NCI-H1092 (cell line): ENCODE measurements around the gene NDUFV2.
"Not testable (repeated sequence)": the region's sequence is repeated elsewhere in the genome, so short reads cannot be mapped to it uniquely, and the experiment has no call there.

Source experiments
- DNase-seq: peaks from one replicate; lab custom pipeline; 2025; lab: John Stamatoyannopoulos, UW

The NDUFV2 gene

DNA sequence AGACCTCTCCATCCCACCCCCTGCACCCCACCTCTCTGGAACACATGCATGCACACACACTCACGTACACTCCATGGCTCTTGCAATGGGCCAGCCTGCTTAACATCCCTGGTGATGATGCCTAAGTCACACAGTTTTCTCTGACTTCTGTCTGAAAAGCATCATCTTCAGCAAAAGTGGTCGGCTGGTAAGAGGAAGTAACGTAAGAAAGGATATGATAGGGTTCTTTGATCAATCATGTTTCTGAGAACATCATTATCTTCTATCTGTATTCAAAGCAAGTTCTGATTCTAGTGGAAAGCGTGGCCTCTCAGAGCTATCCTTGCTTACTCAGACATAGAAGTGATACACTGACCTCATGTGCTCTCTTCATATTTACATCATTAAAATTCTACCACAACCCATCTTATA lies 11.4 kb upstream of the NDUFV2 start:
- DNase-seq, result no peak

DNA sequence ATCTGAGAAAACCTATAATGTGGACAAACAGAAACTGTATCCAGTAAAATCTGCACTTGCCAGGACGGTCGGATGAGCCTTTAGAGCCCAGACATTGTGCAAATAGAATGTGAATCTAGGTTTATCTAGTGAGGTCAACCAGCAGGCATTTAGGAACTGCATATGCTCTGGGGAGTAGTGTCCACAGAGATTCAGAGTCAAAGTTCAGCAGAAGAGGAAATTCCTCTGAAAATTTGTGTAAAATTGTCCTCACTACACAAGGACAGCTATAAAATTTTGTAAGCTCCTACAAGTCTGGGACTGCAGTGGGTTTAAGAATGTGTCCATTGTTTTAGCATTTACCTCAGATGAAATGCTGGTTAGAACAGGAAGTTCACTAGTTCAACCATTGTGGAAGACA lies 9.8 kb upstream of the NDUFV2 start:
- no peak for DNase-seq

DNA sequence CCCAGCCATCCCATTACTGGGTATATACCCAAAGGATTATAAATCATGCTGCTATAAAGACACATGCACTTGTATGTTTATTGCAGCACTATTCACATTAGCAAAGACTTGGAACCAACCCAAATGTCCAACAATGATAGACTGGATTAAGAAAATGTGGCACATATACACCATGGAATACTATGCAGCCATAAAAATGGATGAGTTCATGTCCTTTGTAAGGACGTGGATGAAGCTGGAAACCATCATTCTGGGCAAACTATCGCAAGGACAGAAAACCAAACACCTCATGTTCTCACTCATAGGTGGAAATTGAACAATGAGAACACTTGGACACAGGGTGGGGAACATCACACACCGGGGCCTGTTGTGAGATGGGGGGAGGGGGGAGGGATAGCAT lies 9.4 kb upstream of the NDUFV2 start:
- not testable (repeated sequence) for DNase-seq

DNA sequence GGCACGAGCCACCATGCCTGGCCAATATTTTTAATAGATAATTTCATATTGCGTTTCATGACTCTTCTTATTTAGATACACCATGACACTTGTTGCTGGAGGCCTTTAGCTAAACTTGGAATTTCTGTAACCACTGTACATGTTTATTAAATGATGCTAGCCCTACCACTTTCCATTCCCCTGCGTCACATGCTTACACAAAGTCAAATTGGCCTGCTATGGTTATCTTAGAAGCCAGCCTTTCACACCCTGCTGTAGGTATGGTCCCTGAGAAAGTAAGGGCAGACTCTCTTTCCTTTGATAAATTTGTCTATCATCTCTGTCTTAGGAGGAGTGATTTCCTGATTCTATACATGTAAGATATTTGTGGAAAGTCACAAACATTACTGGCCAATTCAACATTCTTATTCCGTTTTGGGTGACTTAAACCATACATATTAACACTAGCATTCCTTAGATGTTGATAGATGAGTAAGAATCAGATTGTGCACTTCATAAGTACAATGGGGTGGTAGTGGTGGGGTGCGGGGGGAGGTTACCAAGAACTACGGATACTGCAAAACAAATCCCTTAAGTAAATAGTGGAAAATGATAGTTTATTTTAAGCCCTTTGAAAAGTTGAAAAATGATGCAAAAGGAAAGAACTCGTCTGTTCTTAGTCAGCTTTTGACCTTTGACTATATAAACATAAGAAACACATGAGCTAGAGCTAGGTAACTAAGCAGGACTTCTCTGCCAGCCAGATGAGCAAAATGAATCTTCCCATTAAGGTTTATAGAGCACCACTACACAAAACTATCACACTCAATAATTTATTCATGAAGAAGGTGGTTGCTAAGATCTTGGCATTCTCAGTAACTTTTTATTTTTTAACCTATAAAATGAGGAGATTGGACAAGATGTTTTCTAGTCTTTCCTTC lies 7.9 kb upstream of the NDUFV2 start:
- no peak for DNase-seq

DNA sequence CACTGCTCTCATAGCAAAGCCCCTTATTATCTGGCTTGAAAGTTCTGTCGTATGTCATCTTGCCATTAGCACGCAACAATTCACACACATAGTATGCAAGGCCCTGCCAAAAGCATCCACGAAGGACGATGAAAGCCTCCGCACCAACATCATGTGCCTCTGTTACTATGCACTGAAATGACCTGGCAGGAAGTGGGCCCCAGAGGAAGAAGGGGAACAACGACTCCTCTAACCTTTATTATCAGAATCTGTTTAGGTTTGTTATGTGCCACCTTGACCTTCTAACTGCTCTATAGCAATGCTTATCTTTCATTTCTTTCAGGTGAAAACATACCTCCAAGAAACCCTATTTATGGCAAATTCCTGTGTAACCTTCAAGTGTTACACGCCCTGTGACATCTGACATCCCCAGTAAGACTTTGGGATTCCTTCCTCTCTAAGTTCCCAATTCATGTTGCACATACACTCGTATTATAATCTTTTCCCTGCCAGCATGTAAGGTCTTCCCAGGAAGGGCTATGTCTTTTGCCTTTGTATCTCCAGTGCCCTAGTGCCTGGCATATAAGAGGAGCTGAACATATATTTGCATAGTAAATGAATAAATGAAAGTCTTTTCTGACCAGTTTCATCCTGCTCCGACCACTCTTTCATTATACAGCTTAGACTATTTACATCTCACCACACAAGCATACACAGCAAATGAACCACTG lies 7.0 kb upstream of the NDUFV2 start:
- no peak for DNase-seq

DNA sequence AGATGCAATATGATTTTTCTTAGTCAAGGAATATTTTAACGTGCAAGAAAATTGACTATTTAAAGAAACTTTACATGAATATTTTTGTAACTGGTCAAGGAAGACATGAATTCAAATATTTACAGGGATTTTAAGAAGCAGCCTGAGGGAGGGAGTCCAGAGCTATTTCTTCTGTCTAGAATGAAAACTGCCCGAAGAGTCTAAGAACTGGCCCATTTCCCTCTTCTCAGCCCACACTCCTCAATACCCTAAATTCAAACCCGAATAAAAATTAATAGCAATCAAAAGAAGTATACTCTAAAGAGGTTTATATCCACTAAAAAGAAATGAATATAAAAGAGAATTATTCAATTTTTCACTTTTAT lies 6.5 kb upstream of the NDUFV2 start:
- DNase-seq, result no peak

DNA sequence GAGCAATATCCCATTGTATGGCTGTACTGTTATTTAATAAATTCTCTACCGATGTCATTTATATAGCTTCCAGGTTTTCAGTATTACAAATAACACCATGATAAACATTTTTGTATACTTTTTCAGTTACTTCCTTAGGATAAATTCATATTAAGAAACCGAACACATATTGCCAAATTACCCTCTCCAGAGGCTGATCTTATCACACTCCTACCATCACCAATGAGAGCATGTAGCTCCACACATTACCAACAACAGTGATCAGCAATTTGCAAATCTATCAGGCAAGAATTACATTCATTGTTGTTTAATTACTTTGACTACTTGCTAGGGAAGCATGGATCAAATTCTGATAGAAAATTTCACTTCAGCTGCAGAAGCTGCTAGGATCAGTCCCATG lies 5.8 kb upstream of the NDUFV2 start:
- DNase-seq, result no peak

DNA sequence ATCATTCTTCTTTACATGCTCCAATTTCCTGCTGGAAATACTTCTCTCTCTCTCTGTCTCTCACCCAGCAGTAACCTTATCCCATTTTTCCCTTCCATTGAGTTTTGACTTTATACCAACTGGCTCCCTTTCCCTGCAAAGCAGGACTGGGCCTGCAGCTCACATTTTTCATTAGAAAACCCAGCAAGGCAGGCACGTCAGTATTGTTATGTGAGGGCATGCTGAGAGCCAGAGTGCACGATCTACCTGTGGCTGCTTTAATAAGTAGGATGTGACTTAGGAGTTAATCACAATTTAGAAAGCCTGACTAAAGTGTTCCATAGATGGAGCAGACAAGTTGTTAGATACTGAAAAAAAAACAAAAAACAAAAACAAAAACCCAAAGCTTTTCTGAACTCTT lies 5.2 kb upstream of the NDUFV2 start:
- no peak for DNase-seq

DNA sequence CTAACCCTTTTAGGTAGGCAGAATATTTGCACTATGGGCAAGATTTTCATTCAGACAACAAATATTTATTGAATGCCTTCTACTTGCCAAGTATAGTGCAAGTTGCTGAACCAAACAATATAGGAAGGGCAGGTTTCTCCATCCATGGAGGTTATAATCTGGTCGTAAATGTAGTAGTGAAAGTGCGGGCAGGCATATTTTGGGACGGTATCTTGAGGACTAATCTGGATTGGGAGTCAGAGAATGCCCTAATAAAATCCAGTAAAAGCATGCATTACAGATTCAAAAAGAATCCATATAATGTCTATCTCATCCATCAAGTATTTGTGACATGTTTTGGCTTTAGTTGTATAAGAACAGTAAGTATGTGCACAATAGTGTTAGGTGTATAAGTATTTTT lies 1.7 kb upstream of the NDUFV2 start:
- no peak for DNase-seq

DNA sequence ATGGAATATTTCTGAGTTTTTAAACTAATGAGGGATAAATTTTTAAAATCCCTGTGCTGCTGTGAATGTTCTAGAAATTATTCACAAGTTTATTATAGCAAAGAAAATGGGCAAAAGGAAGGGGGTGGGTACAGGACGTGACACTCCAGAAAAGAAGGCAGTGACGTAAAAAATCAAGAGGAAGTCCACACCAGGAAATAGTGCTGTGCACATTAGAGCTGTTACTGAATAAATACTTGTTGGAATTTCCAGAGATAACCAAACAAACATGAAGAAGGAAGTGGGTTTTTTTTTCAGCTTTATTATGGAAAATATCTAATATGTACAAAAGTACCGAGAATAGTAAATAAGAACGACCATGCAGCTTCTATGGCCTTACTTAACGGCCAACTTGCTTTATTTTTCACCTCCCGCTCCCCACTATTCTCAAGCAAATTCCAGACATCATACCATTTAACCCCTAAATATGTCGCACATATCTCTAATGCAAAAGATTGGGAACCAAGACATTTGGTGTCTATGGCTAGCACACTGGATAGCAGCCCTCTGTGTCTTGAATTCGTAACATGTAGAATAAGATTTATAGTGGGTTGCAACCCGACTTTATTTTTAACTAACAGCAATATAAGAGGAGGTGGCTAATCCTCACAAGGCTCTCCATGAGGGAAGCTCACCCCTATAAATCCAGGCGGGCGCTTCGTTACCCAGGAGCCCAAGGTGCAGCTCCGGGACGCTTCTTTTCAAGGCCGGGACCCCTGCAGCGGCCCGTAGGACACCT lies 580 bp upstream of the NDUFV2 start:
- DNase-seq, result no peak

DNA sequence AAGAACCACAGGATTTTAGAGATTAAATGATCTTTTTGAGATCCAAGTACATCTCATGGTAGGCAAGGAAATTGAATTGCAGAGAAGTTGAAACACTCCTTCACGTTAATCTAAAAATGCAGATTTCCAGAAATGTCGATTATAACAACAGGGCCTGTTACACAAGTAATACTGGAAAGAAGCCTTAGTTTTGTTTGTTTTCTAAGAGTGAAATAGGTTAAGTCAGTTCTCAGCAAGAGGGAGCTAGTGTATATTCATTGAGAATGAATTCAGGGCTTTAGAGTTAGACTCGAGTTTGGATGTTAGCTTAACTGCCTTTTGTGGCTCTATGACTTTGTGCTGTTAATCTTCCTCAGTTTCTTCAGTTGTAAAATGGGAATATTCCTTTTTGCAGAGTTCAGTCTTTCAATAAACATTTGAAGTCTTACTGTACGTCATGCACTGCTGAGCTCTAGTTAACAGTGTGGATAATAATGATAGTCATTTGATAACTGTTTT lies 926 bp downstream of the NDUFV2 start:
- no peak for DNase-seq

DNA sequence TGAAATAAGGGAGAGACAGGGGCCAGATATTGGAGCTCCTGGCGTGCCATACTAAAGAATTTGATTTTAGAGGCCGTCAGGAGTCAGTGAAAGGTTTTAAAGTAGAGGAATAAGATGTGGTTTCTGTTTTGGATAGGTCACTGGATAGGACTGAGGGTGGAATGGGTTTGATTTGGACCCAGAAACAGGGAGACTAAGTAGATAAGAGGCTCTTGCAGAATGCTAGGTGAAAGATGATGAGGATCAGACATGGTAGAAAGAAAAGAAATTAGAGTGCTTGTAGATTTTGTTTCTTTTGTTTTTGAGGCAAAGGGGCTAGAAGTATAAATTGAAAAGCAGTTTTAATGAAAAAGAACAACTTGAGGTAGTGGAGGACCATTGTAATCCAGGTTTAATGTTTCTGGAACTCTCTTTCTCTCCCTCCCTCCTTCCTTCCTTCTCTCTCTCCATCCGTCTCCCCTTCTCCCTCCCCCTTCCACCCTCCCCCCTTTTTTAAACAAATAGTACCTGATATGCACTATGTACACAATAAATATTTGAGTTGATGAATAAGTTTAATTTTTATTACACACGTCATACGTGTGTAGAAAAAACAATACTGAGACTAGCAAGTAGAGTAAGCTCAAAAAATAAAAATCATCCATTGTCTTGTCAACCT lies 1.9 kb downstream of the NDUFV2 start:
- DNase-seq, result no peak

DNA sequence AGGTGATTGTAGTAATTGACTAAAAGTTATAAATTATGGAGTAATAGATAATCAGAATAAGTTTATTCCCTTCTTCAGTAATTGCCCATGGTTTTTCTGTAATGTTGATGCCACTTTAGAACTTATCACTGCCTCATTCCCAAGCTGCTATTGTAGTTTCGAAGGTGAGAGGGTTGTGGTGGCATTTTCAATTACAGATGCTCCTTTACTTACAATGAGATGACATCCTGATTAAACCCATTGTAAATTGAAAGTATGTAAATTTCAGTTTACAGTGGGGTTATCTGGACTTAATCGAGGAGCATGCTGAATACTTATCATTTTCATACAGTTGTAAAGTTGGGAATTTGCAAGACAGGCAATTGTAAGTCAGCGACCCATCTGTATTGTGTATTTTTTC lies 2.9 kb downstream of the NDUFV2 start:
- no peak for DNase-seq

DNA sequence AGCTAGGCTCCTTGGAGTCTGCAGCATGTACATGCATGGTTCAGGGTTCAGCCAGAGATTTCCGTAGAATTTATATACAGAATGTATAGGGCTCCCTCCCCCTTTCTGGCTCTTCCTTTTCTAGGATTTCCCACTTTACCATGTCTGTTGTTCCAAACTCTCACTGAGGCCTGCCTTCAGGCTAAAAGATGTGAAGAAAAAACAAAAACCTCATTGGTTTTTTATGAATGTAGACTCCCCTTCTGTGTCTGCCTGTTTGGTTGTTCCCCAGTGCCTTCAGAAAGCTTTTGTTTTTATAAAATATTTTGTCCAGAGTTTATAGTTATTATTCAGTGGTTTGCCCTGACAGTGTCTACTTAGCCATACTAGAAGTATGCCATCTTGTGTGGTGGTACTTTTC lies 3.6 kb downstream of the NDUFV2 start:
- DNase-seq, result no peak

DNA sequence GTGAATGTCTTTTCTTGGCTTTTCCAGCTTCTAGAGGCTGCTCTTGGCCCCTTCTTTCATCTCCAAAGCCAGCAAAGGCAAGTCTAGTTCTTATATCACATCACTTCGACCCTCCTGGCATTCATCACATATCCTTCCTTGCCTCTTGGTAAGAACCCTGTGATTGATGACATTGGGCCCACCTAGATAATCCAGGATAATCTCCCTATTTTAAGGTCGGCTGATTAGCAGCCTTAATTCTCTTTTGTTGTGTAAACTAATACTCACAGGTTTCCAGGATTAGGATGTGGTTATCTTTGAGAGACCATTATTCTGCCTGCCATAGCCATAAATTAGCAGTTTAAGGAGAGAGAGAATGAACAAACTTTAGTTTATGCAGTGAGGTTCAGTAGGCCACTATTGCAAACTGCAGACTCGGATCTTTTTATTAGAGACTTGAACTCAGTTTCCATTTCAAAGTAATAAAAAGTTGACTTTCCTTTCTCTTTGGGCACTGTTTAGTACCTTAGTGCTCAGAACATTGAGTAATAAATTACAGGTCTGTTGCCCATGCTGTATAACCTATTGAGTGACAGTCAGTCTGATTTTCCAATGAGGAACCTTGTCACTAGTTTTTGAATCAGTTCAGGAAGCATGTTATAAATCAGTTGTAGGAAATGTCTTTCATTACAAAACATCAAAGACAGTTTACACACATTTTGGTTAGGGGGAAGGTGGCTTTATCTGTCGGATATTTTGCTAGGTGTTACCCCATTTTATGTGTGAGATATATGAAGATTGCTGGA lies 4.5 kb downstream of the NDUFV2 start:
- DNase-seq, result no peak

DNA sequence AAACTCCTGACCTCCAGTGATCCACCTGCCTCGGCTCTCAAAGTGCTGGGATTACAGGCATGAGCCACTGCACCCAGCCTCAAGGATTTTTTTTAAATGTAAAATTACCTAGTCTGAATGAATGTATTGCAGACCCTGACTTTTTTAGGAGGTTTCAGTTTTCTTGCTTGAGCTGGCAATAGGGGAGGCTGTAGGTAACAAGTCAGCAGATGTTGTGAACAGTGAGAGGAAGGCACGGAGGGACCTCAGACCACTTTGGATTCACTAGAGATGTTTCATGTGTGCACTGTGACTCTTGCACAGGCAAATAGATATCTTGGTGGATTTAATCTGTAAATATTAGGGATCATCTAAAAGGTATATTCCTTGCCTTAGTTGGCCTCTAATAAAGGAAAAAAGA lies 6.4 kb downstream of the NDUFV2 start:
- DNase-seq, result no peak

DNA sequence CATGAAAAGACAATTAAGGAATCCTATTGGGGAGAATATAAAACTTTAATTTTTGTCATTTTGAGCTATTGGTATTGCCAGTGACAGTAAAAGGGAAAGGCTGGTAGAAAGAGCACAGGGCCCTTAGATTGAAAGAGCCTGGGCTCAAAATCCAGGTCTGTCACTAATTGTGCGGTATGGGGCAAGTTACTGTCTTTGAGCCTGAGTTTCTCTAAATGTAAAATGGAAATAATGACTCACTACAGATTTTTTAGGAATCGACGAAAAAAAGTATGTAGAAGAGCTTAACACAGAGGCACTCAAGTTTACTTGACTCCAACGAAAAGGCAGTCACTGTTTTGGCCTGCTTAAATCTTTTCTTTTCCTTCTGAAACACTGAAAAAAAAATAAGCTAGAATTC lies 7.0 kb downstream of the NDUFV2 start:
- no peak for DNase-seq

DNA sequence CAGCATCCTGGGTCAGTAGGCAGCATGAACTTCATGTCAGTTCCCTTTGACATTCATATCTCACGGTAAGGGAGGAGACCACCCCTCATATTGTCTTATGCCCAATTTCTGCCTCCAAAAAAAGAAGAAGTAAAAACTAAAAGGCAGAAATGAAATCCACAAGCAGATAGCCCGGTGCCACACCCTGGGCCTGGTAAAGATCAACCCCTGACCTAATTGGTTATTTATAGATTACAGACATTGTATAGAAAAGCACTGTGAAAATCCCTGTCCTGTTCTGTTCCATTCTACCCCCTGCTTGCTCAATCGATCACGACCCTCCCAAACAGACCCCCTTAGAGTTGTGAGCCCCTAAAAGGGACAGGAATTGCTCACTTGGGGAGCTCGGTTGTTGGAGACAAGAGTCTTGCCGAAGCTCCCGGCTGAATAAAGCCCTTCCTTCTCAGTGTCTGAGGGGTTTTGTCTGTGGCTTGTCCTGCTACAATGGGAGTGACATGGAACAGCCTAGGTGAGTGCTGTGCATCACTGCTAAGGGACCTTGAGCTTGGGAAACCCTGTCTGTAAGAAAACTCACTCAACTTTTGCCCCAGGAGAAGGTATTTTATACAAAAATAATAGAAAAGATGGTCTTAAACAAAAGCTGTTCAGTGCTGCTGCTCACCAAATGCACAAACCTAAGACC lies 11.1 kb downstream of the NDUFV2 start:
- no peak for DNase-seq

DNA sequence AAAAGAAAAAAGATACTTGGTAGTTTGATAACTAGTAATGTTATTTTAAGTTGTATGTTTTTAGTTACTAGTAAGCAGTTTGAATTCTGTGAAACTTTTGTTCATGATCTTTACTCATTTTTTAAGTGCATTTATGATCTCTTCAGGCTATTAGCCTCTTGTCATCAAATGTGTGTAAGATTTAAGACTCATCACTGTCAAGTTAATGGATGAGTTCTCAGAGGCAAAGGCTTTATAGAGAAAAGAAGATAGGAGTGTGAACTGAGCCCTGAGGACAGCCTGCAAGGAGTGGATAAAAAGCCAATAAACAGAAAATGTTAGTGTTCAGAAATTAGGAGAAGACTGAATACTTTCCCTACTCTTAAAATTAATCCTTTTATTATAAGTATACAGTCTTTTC lies 13.5 kb downstream of the NDUFV2 start:
- DNase-seq, result no peak

DNA sequence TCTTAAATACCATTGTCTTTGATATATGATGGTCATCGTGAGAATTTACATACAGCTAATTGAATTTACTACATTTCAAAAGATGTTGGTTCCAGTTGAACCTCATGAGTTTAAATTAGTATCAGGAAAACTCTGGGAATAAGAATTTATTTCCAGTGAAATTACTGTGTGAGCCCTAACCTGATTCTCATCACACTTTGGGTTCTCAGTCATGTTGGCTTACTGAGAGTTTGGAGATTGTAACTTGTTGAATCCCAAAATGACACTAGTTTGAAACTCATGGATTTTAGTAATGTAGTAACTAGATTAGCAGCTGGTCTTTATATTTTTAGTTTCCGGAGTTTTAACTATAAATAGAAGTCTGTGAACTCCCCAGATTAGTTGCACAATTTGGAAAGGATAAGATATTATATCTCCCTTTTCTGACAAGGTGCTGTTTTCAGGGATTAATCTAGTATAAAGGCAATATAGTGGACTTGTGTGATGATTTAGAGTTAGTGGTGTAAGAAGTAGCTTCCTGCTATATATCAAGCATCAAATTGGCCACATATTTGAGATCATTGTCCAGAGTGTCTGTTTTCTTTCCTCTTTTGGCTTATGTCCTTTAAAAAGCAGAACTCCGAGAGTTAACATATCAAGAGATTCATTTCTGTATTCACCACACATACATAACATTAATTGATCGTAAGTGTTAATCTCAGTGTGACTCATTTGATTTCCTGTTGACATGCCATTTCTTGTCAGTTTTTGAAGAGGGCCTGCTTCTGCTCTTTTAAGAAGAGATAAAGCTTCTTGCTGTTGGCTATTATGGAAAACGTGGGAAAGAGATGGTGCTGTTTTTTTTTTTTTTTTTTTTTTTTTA lies 15.7 kb downstream of the NDUFV2 start:
- DNase-seq, result no peak
